DOHH2 (cell line): Measurements from ENCODE around the gene HIVEP2.

ENCODE experiments used
- H3F3A ChIP-seq: fragments of 200-600 bp; sonication (generic), shearing (Covaris generic); 2 replicates; pipeline ENCODE4 v1.6.0; 2016; ENCODE audit warnings: antibody characterized with exemption, mild to moderate bottlenecking; ENCODE audit not compliant: control insufficient read depth, insufficient read depth
- H3K27ac ChIP-seq: fragments of 200-600 bp; sonication (generic); 2 replicates; pipeline ENCODE4 v1.5.1; 2014; ENCODE audit warnings: low read depth, mild to moderate bottlenecking, low read length, moderate library complexity
- H3K27me3 ChIP-seq: fragments of 200-600 bp; sonication (generic); 2 replicates; pipeline ENCODE4 v1.6.1; 2014; ENCODE audit warnings: mild to moderate bottlenecking, low read length, mixed read lengths; ENCODE audit not compliant: control insufficient read depth
- H3K36me3 ChIP-seq: fragments of 200-600 bp; sonication (generic); 2 replicates; pipeline ENCODE4 v1.6.1; 2014; ENCODE audit warnings: mild to moderate bottlenecking, low read length, moderate library complexity, mixed read lengths; ENCODE audit not compliant: control insufficient read depth
- H3K4me1 ChIP-seq: fragments of 200-600 bp; sonication (generic); 2 replicates; pipeline ENCODE4 v1.6.1; 2014; ENCODE audit warnings: mild to moderate bottlenecking, low read length, mixed read lengths; ENCODE audit not compliant: control insufficient read depth
- H3K4me2 ChIP-seq: fragments of 200-600 bp; sonication (generic); 2 replicates; pipeline ENCODE4 v1.6.0; 2014; ENCODE audit warnings: mild to moderate bottlenecking, low read length, moderate library complexity
- H3K4me3 ChIP-seq: fragments of 200-600 bp; sonication (generic); 2 replicates; pipeline ENCODE4 v1.5.1; 2014; ENCODE audit warnings: mild to moderate bottlenecking, low read length, mixed read lengths
- H3K79me2 ChIP-seq: fragments of 200-600 bp; sonication (generic); 2 replicates; pipeline ENCODE4 v1.6.1; 2014; ENCODE audit warnings: mild to moderate bottlenecking, low read length, mixed read lengths; ENCODE audit not compliant: control insufficient read depth
- H3K9me2 ChIP-seq: fragments of 200-600 bp; sonication (generic); replicated peaks from 2 replicates; pipeline ENCODE4 v1.6.1; 2014; ENCODE audit warnings: mild to moderate bottlenecking, low read length, mixed read lengths; ENCODE audit not compliant: control insufficient read depth
- H3K9me3 ChIP-seq: fragments of 200-600 bp; sonication (generic); 2 replicates; pipeline ENCODE4 v1.6.1; 2014; ENCODE audit warnings: antibody characterized with exemption, low read length, mixed read lengths; ENCODE audit not compliant: control insufficient read depth, insufficient read depth
- H4K20me1 ChIP-seq: fragments of 200-600 bp; sonication (generic); 2 replicates; pipeline ENCODE4 v1.6.0; 2014; ENCODE audit warnings: low read depth, mild to moderate bottlenecking, antibody characterized with exemption, low read length, moderate library complexity; ENCODE audit not compliant: control insufficient read depth, insufficient read depth
- CTCF ChIP-seq: fragments of 200-600 bp; sonication (generic); IDR thresholded peaks from one replicate; pipeline ENCODE4 v1.5.1; 2014; ENCODE audit warnings: antibody characterized with exemption, mild to moderate bottlenecking, low read depth, low read length; ENCODE audit not compliant: poor library complexity, severe bottlenecking
- EZH2phosphoT487 ChIP-seq: fragments of 200-600 bp; sonication (generic); IDR thresholded peaks from 2 replicates; pipeline ENCODE4 v1.6.1; 2017; ENCODE audit warnings: borderline replicate concordance, mild to moderate bottlenecking, antibody characterized with exemption, low read length, moderate library complexity, mixed read lengths

HIVEP2 gene

DNA sequence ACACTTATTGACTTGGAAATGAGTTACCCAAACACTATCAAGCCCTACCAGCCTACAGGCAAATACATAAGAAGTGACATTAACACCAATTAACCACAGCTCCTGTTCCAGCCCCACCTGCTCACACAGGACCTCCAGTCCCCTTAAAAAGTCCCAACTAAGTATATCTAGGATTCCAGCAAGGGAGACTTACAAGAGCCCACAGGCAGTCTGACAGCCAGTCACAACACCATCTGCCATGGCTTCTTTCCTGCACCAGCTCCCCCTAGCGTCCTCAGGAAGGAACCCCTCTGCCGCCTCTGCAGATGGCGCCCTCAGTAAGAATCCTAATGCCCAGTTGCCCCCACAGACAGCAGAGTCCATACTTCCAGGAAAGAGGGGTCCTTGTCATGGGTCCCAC lies 122.1 kb downstream of the HIVEP2 start:
- Histone ChIP-seq H3K4me3 (no peak overlapping the region), H3K4me2 (no peak overlapping the region), H3K9me3 (no peaks in the 10 kb centered on the region), H3K36me3 (peaks cover 9% of the 10 kb centered on the region), H3F3A (peaks cover 14% of the 10 kb centered on the region), H3K9me2 (no peaks in the 10 kb centered on the region), H3K27ac (no peak overlapping the region), H4K20me1 (no peaks in the 10 kb centered on the region), H3K79me2 (peaks cover 23% of the 10 kb centered on the region), H3K4me1 (peaks cover 44% of the 10 kb centered on the region), H3K27me3 (no peaks in the 10 kb centered on the region)
- TF ChIP-seq CTCF (peak; percentile 61), EZH2phosphoT487 (no peak)

GRCh38 chr6:142822383-142822782 lies 122.6 kb downstream of the HIVEP2 start:
- TF ChIP-seq EZH2phosphoT487 (no peak), CTCF (no peak)
- Histone ChIP-seq H3K36me3 (peaks cover 10% of the 10 kb centered on the region), H3K4me3 (no peak overlapping the region), H4K20me1 (no peaks in the 10 kb centered on the region), H3K27ac (no peak overlapping the region), H3K27me3 (no peaks in the 10 kb centered on the region), H3K79me2 (peaks cover 23% of the 10 kb centered on the region), H3K4me2 (no peak overlapping the region), H3F3A (peaks cover 14% of the 10 kb centered on the region), H3K9me2 (no peaks in the 10 kb centered on the region), H3K9me3 (no peaks in the 10 kb centered on the region), H3K4me1 (peaks cover 44% of the 10 kb centered on the region)

DNA sequence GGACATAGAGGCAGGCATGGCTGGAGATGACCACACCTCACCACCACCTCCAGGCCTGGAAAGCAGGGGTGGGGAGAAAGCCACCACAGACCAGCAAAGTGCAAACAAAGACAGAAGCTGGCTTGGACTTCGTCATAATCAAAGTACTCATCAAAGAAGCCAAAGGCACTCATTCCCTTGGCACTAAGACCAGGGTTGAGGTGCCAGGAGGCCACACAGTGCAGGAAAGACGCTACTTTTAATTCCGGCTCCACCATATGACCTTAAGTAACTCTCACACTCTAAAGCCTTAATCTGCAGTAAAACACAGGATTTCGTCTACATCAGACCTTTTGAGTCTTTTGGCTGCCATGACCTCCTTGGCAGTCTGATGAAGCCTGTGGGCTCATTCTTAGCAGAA lies 123.1 kb downstream of the HIVEP2 start:
- H3K4me2 ChIP-seq: peak overlapping the region; percentile 9; the same call in 1 of the 2 replicates

More for the DNA sequence above, 123.1 kb downstream of the HIVEP2 start:
- Histone ChIP-seq H3K4me3 (no peak overlapping the region), H3K27me3 (no peaks in the 10 kb centered on the region), H3F3A (peaks cover 14% of the 10 kb centered on the region), H3K79me2 (peaks cover 23% of the 10 kb centered on the region), H3K4me1 (peaks cover 44% of the 10 kb centered on the region), H3K9me3 (no peaks in the 10 kb centered on the region), H3K36me3 (peaks cover 14% of the 10 kb centered on the region), H4K20me1 (no peaks in the 10 kb centered on the region), H3K27ac (no peak overlapping the region), H3K9me2 (no peaks in the 10 kb centered on the region)
- TF ChIP-seq CTCF (no peak), EZH2phosphoT487 (no peak)
